HepG2 (cell line): Measurements from ENCODE around the gene STRADA. TPM values are rescaled to one million over a fixed set of nuclear protein-coding genes. Genes with fewer than 3 reads are reported as not detected.

ENCODE experiments used
- CC2D1A ChIP-seq: sonication (generic); formaldehyde crosslinking; IDR thresholded peaks from 2 replicates; pipeline ENCODE4 v1.8.1; 2023; ENCODE audit warnings: mild to moderate bottlenecking, missing genetic modification reagents
- HNF1A ChIP-seq, 2 experiments: sonication (generic) in 1 of 2; formaldehyde crosslinking in 1 of 2; IDR thresholded peaks; 2 replicates each; pipeline versions ENCODE4 v1.4.0 to v1.6.1; 2016 to 2020; ENCODE audit warnings: borderline replicate concordance in 1 of 2, low read depth in 1 of 2, mild to moderate bottlenecking in 1 of 2, missing genetic modification reagents in 1 of 2
- HNRNPL ChIP-seq: fragments of 200-400 bp; formaldehyde crosslinking; IDR thresholded peaks from 2 replicates; pipeline ENCODE4 v1.6.1; 2017; ENCODE audit warnings: mild to moderate bottlenecking, low read depth, low read length
- KAT8 ChIP-seq: IDR thresholded peaks from 2 replicates; pipeline ENCODE4 v1.6.1; 2016; ENCODE audit warnings: missing genetic modification reagents, missing compliant biosample characterization
- LCORL ChIP-seq, 2 experiments: fragments of 450-650 bp in 1 of 2; sonication (generic) in 1 of 2; formaldehyde crosslinking in 1 of 2; IDR thresholded peaks; 2 replicates each; pipeline versions ENCODE4 v1.5.0 to v1.6.1; 2017 to 2020; ENCODE audit warnings: antibody characterized with exemption in 1 of 2, missing genetic modification reagents in 1 of 2
- MTF1 ChIP-seq: sonication (generic); formaldehyde crosslinking; IDR thresholded peaks from 2 replicates; pipeline ENCODE4 v1.5.0; 2020; ENCODE audit warnings: missing genetic modification reagents
- PRMT3 ChIP-seq: sonication (generic); formaldehyde crosslinking; IDR thresholded peaks from 2 replicates; pipeline ENCODE4 v1.8.1; 2022; ENCODE audit warnings: low read depth, mild to moderate bottlenecking, moderate library complexity, missing genetic modification reagents, borderline replicate concordance
- TEAD2 ChIP-seq: sonication (generic); formaldehyde crosslinking; IDR thresholded peaks from 2 replicates; pipeline ENCODE4 v1.9.0; 2021; ENCODE audit warnings: missing genetic modification reagents
- THRA ChIP-seq: sonication (generic); formaldehyde crosslinking; IDR thresholded peaks from 2 replicates; pipeline ENCODE4 v1.4.0; 2020; ENCODE audit warnings: missing genetic modification reagents, borderline replicate concordance
- ZBTB34 ChIP-seq: sonication (generic); formaldehyde crosslinking; IDR thresholded peaks from 2 replicates; pipeline ENCODE4 v1.8.0; 2022; ENCODE audit warnings: mild to moderate bottlenecking, missing genetic modification reagents
- ZFX ChIP-seq: sonication (generic); formaldehyde crosslinking; IDR thresholded peaks from 2 replicates; pipeline ENCODE4 v1.4.0; 2020; ENCODE audit warnings: mild to moderate bottlenecking, low read depth, missing genetic modification reagents, moderate library complexity
- ZKSCAN8 ChIP-seq: IDR thresholded peaks from 2 replicates; pipeline ENCODE4 v1.6.1; 2016; ENCODE audit warnings: borderline replicate concordance, missing genetic modification reagents, missing compliant biosample characterization
- ZNF292 ChIP-seq: sonication (generic); formaldehyde crosslinking; IDR thresholded peaks from 2 replicates; pipeline ENCODE4 v1.8.1; 2022; ENCODE audit warnings: mild to moderate bottlenecking, low read depth, missing genetic modification reagents, borderline replicate concordance
- ZNF609 ChIP-seq: sonication (generic); formaldehyde crosslinking; IDR thresholded peaks from 2 replicates; pipeline ENCODE4 v1.4.0; 2020; ENCODE audit warnings: mild to moderate bottlenecking, missing genetic modification reagents, borderline replicate concordance
- ZNF619 ChIP-seq: sonication (generic); formaldehyde crosslinking; IDR thresholded peaks from 2 replicates; pipeline ENCODE4 v1.4.0; 2020; ENCODE audit warnings: mild to moderate bottlenecking, missing genetic modification reagents
- polyA plus RNA-seq, 8 experiments: library from polyadenylated mRNA; depleted of rRNA in 3 of 8; stranded (reverse) in 7 of 8; unstranded in 1 of 8; fragments of >200 nt; fragmentation: Illumina TruSeq in 4 of 8; extraction: Trizol in 4 of 8; gene quantifications; 2 replicates each; pipeline versions ENCODE4 v1.2.1 to v1.2.3, GENCODE V29; 2011 to 2016; ENCODE audit warnings: low read depth in 4 of 8, missing spikeins in 1 of 8, mixed read lengths in 1 of 8; ENCODE audit not compliant: insufficient read depth in 1 of 8
- total RNA-seq, 5 experiments: library from RNA; depleted of rRNA; stranded (reverse); fragments of >200 nt; fragmentation: Illumina TruSeq; extraction: Trizol; gene quantifications; 2 replicates each; pipeline ENCODE4 v1.2.3, GENCODE V29; 2016; ENCODE audit warnings: low read depth in 1 of 5

The STRADA gene
- total and polyA plus RNA-seq, 2 of the 13 experiments (the other 11 are each of a cell fraction or from before 2014, with no cell fraction given), result 17.6 to 17.9 TPM

- no peak for TF ChIP-seq ZNF609 (CRISPR knock-in tag)
- no peak for TF ChIP-seq ZNF292
- no peak for TF ChIP-seq PRMT3 (CRISPR knock-in tag)
- peak; percentile 65; the same call in 1 of the 2 replicates for TF ChIP-seq MTF1 (CRISPR knock-in tag)
- no peak for TF ChIP-seq HNF1A (IDR thresholded peaks at IDR 0.05; ENCODE audit: low read depth)
- no peak for TF ChIP-seq HNF1A (CRISPR knock-in tag; IDR thresholded peaks at IDR 0.05; ENCODE audit: borderline replicate concordance)
- peak; percentile 93 for TF ChIP-seq ZFX
- no peak for TF ChIP-seq CC2D1A (CRISPR knock-in tag)
- no peak for TF ChIP-seq ZNF619
- TF ChIP-seq HNRNPL, result no peak
- TF ChIP-seq ZBTB34, result peak; percentile 43; the same call in 1 of the 2 replicates
- TF ChIP-seq TEAD2 (CRISPR knock-in tag), result 0 out of 2 replicates have a peak, but pooled peaks have one; percentile 78
- 0 out of 2 replicates have a peak, but pooled peaks have one; percentile 19 for TF ChIP-seq ZKSCAN8 (CRISPR knock-in tag)
- peak; percentile 11; the same call in 1 of the 2 replicates for TF ChIP-seq THRA (CRISPR knock-in tag)
- peak; percentile 62; the same call in 1 of the 2 replicates for TF ChIP-seq LCORL (IDR thresholded peaks at IDR 0.05)
- TF ChIP-seq LCORL (CRISPR knock-in tag; IDR thresholded peaks at IDR 0.05), result no peak
- no peak for TF ChIP-seq KAT8 (CRISPR knock-in tag)
Measured at GRCh38 chr17:63774141-63774968, 32.8 kb upstream of the STRADA start, which contains the start of gene DDX42 (continued).
